WTC11 (cell line): Measurements from ENCODE around the gene L1CAM. TPM values are rescaled to one million over a fixed set of nuclear protein-coding genes. Genes with fewer than 3 reads are reported as not detected.

Experiments used
- ATAC-seq: fragments of 200-7000 bp; cut with Tn5 transposase; 2 replicates; pipeline ENCODE4 v1.10.0; 2021; ENCODE audit warnings: mild to moderate bottlenecking, moderate library complexity
- CTCF ChIA-PET: fragments of 300-600 bp; sonication (Branson Sonifier 250); formaldehyde crosslinking; loops from one replicate; lab custom pipeline; 2021; ENCODE audit warnings: antibody characterized with exemption; lab: Charles Lee
- POLR2A ChIA-PET: fragments of 350-600 bp; sonication (Branson Sonifier 250); formaldehyde crosslinking; loops from one replicate; lab custom pipeline; 2021; ENCODE audit warnings: antibody characterized with exemption; lab: Charles Lee
- DNase-seq: peaks from one replicate; pipeline ENCODE4 v3.0.0; 2021; ENCODE audit warnings: low spot score
- H3K27ac Mint-ChIP-seq: 2 replicates; pipeline ENCODE4 v1.8.0; 2021; ENCODE audit warnings: mixed read lengths
- H3K27me3 Mint-ChIP-seq: 2 replicates; pipeline ENCODE4 v1.8.0; 2021; ENCODE audit warnings: low read depth, mild to moderate bottlenecking, moderate library complexity, mixed read lengths
- H3K36me3 Mint-ChIP-seq: 2 replicates; pipeline ENCODE4 v1.8.0; 2021; ENCODE audit warnings: mixed read lengths
- H3K4me1 Mint-ChIP-seq: 2 replicates; pipeline ENCODE4 v1.8.0; 2022; ENCODE audit warnings: mixed read lengths
- H3K4me3 Mint-ChIP-seq: 2 replicates; pipeline ENCODE4 v1.8.0; 2021; ENCODE audit warnings: mild to moderate bottlenecking, moderate library complexity, mixed read lengths
- H3K9me3 Mint-ChIP-seq: 2 replicates; pipeline ENCODE4 v1.8.0; 2021; ENCODE audit warnings: mixed read lengths
- ESRRA ChIP-seq: sonication (generic); formaldehyde crosslinking; IDR thresholded peaks from 2 replicates; pipeline ENCODE4 v1.8.1; 2022; ENCODE audit warnings: mild to moderate bottlenecking, missing genetic modification reagents, borderline replicate concordance
- ETV6 ChIP-seq: sonication (generic); formaldehyde crosslinking; IDR thresholded peaks from 2 replicates; pipeline ENCODE4 v1.8.1; 2022; ENCODE audit warnings: mild to moderate bottlenecking, missing genetic modification reagents
- FOXP1 ChIP-seq: sonication (generic); formaldehyde crosslinking; IDR thresholded peaks from 2 replicates; pipeline ENCODE4 v1.8.0; 2022; ENCODE audit warnings: missing genetic modification reagents, mild to moderate bottlenecking, moderate library complexity, borderline replicate concordance
- NFE2L1 ChIP-seq: sonication (generic); formaldehyde crosslinking; IDR thresholded peaks from 2 replicates; pipeline ENCODE4 v1.8.1; 2023; ENCODE audit warnings: missing genetic modification reagents
- NFYB ChIP-seq: sonication (generic); formaldehyde crosslinking; conservative IDR thresholded peaks from 2 replicates; pipeline ENCODE4 v1.8.0; 2022; ENCODE audit warnings: low read depth, missing genetic modification reagents
- SMAD4 ChIP-seq: sonication (generic); formaldehyde crosslinking; IDR thresholded peaks from 2 replicates; pipeline ENCODE4 v1.8.0; 2022; ENCODE audit warnings: mild to moderate bottlenecking, missing genetic modification reagents
- TEAD1 ChIP-seq: sonication (generic); formaldehyde crosslinking; IDR thresholded peaks from 2 replicates; pipeline ENCODE4 v1.8.0; 2022; ENCODE audit warnings: mild to moderate bottlenecking, missing genetic modification reagents
- TEAD4 ChIP-seq: sonication (generic); formaldehyde crosslinking; IDR thresholded peaks from 2 replicates; pipeline ENCODE4 v1.8.0; 2022; ENCODE audit warnings: mild to moderate bottlenecking, missing genetic modification reagents
- ZNF219 ChIP-seq: sonication (generic); formaldehyde crosslinking; IDR thresholded peaks from 2 replicates; pipeline ENCODE4 v1.8.0; 2023; ENCODE audit warnings: missing genetic modification reagents, mild to moderate bottlenecking, borderline replicate concordance
- ZNF317 ChIP-seq: sonication (generic); formaldehyde crosslinking; IDR thresholded peaks from 2 replicates; pipeline ENCODE4 v1.8.1; 2023; ENCODE audit warnings: low read depth, mild to moderate bottlenecking, moderate library complexity, missing genetic modification reagents, borderline replicate concordance
- total RNA-seq: library from RNA; stranded (reverse); gene quantifications from 3 replicates; pipeline ENCODE4 v1.2.3, GENCODE V29; 2021
- TF ChIP-seq, protein P1 (sequence below): sonication (generic); formaldehyde crosslinking; conservative IDR thresholded peaks from 2 replicates; pipeline ENCODE4 v1.8.1; 2022; ENCODE audit warnings: mild to moderate bottlenecking, missing genetic modification reagents
- TF ChIP-seq, protein P2 (sequence below): sonication (generic); formaldehyde crosslinking; IDR thresholded peaks from 2 replicates; pipeline ENCODE4 v1.8.1; 2023; ENCODE audit warnings: mild to moderate bottlenecking, missing genetic modification reagents, borderline replicate concordance
- TF ChIP-seq, protein P3 (sequence below): sonication (generic); formaldehyde crosslinking; IDR thresholded peaks from 2 replicates; pipeline ENCODE4 v1.8.1; 2023; ENCODE audit warnings: mild to moderate bottlenecking, missing genetic modification reagents
- TF ChIP-seq, protein P4 (sequence below): sonication (generic); formaldehyde crosslinking; IDR thresholded peaks from 2 replicates; pipeline ENCODE4 v1.8.1; 2023; ENCODE audit warnings: mild to moderate bottlenecking, missing genetic modification reagents, moderate library complexity
- TF ChIP-seq, protein P5 (sequence below): sonication (generic); formaldehyde crosslinking; IDR thresholded peaks from 2 replicates; pipeline ENCODE4 v1.8.0; 2023; ENCODE audit warnings: missing genetic modification reagents

The L1CAM gene
- total RNA-seq, 1 experiment from 2014 or later: 40.2 TPM

DNA sequence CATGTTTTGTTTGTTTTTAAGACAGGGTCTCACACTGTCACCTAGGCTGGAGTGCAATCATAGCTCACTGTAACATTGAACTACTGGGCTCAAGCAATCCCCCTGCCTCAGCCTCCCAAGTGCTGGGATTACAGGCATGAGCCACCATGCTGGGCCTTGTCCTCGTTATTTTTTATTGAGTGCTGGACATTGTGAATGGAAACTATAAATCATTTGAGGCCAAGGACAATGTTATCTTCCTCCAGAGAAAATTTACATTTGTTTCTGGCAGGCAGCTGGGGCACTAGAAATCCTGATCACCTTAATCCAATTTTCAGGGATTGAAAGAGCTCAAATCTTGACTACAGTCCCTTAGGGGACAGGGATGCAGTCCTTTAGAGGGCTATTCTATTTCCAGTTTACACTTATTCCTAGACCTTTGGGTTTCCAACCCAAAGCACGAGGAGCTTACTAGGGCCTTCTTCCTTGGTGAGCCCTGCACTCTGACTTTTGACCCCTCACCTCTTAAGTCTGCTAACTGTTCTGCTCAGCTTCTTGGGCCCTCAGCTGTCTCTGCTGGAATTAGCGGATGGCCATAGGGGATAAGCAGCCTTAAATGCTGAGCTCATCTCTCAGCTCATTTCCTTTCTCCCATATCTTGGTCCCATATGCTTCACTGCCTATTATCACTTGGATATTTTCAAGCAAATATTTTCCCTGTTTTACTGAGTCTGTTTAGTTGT, 32.6 kb downstream of the L1CAM start:
- POLR2A ChIA-PET: no interaction called here
- H3K36me3 Mint-ChIP-seq: no peaks in the 10 kb centered on the region
- DNase-seq: no peak
- no peak overlapping the region for H3K27ac Mint-ChIP-seq
- TF ChIP-seq ESRRA (CRISPR knock-in tag) (no peak), NFE2L1 (CRISPR knock-in tag) (no peak), TEAD4 (no peak), ZNF219 (no peak), ETV6 (CRISPR knock-in tag) (no peak), FOXP1 (CRISPR knock-in tag) (no peak), TEAD1 (CRISPR knock-in tag) (no peak), SMAD4 (no peak), NFYB (CRISPR knock-in tag) (no peak)
- TF ChIP-seq, protein P1, sequence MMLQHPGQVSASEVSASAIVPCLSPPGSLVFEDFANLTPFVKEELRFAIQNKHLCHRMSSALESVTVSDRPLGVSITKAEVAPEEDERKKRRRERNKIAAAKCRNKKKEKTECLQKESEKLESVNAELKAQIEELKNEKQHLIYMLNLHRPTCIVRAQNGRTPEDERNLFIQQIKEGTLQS (CRISPR knock-in tag): no peak
- TF ChIP-seq, protein P2, sequence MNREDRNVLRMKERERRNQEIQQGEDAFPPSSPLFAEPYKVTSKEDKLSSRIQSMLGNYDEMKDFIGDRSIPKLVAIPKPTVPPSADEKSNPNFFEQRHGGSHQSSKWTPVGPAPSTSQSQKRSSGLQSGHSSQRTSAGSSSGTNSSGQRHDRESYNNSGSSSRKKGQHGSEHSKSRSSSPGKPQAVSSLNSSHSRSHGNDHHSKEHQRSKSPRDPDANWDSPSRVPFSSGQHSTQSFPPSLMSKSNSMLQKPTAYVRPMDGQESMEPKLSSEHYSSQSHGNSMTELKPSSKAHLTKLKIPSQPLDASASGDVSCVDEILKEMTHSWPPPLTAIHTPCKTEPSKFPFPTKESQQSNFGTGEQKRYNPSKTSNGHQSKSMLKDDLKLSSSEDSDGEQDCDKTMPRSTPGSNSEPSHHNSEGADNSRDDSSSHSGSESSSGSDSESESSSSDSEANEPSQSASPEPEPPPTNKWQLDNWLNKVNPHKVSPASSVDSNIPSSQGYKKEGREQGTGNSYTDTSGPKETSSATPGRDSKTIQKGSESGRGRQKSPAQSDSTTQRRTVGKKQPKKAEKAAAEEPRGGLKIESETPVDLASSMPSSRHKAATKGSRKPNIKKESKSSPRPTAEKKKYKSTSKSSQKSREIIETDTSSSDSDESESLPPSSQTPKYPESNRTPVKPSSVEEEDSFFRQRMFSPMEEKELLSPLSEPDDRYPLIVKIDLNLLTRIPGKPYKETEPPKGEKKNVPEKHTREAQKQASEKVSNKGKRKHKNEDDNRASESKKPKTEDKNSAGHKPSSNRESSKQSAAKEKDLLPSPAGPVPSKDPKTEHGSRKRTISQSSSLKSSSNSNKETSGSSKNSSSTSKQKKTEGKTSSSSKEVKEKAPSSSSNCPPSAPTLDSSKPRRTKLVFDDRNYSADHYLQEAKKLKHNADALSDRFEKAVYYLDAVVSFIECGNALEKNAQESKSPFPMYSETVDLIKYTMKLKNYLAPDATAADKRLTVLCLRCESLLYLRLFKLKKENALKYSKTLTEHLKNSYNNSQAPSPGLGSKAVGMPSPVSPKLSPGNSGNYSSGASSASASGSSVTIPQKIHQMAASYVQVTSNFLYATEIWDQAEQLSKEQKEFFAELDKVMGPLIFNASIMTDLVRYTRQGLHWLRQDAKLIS (CRISPR knock-in tag): no peak
- TF ChIP-seq, protein P3, sequence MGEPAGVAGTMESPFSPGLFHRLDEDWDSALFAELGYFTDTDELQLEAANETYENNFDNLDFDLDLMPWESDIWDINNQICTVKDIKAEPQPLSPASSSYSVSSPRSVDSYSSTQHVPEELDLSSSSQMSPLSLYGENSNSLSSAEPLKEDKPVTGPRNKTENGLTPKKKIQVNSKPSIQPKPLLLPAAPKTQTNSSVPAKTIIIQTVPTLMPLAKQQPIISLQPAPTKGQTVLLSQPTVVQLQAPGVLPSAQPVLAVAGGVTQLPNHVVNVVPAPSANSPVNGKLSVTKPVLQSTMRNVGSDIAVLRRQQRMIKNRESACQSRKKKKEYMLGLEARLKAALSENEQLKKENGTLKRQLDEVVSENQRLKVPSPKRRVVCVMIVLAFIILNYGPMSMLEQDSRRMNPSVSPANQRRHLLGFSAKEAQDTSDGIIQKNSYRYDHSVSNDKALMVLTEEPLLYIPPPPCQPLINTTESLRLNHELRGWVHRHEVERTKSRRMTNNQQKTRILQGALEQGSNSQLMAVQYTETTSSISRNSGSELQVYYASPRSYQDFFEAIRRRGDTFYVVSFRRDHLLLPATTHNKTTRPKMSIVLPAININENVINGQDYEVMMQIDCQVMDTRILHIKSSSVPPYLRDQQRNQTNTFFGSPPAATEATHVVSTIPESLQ (CRISPR knock-in tag): no peak
- TF ChIP-seq, protein P4, sequence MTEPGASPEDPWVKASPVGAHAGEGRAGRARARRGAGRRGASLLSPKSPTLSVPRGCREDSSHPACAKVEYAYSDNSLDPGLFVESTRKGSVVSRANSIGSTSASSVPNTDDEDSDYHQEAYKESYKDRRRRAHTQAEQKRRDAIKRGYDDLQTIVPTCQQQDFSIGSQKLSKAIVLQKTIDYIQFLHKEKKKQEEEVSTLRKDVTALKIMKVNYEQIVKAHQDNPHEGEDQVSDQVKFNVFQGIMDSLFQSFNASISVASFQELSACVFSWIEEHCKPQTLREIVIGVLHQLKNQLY (CRISPR knock-in tag): no peak
- TF ChIP-seq, all 79 proteins: peak for 0
- no peak for ATAC-seq
- Mint-ChIP-seq H3K9me3 (no peaks in the 10 kb centered on the region), H3K4me1 (peaks cover 51% of the 10 kb centered on the region), H3K4me3 (no peak overlapping the region), H3K27me3 (peaks cover 41% of the 10 kb centered on the region)
- CTCF ChIA-PET: interaction anchor here (1.2 kb wide), 1 partner anchor 58 kb away, joined by 3 read pairs; no protein-coding TSS in a partner anchor

DNA sequence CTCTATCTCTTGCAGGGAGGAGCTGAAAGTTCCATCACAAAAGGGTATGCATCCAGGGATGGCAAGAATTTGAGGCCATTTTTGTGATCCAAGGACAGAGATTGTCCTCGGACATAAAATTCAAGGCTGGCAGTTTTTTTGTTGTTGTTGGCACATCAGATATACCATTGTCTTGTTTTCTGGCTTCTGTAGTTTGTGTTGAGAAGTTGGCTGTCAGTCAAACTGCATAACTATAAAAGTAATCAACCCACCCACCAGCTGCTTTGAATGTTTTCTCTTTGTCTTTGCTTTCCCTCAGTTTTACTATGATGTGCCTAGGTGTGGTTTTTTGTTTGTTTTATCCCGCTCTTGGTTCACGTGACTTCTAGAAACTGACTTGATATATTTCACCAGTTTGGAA, 34.0 kb downstream of the L1CAM start:
- no peak overlapping the region for H3K27ac Mint-ChIP-seq

More for the DNA sequence above, 34.0 kb downstream of the L1CAM start:
- H3K9me3 Mint-ChIP-seq: no peaks in the 10 kb centered on the region
- ChIA-PET POLR2A (no interaction called here), CTCF (no interaction called here)
- H3K4me1 Mint-ChIP-seq: peaks cover 49% of the 10 kb centered on the region
- no peaks in the 10 kb centered on the region for H3K36me3 Mint-ChIP-seq
- DNase-seq (no peak), ATAC-seq (no peak)
- H3K27me3 Mint-ChIP-seq: peaks cover 41% of the 10 kb centered on the region
- TF ChIP-seq ZNF317: no peak
- TF ChIP-seq, protein P5, sequence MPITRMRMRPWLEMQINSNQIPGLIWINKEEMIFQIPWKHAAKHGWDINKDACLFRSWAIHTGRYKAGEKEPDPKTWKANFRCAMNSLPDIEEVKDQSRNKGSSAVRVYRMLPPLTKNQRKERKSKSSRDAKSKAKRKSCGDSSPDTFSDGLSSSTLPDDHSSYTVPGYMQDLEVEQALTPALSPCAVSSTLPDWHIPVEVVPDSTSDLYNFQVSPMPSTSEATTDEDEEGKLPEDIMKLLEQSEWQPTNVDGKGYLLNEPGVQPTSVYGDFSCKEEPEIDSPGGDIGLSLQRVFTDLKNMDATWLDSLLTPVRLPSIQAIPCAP (CRISPR knock-in tag): no peak
- no peak overlapping the region for H3K4me3 Mint-ChIP-seq
